KMS-11 (cell line): ENCODE measurements around the gene TNPO2.

Experiments used
- H2AFZ ChIP-seq: fragments of 200-600 bp; sonication (generic); 2 replicates; pipeline ENCODE4 v1.6.1; 2016; ENCODE audit warnings: antibody characterized with exemption, mixed run types, low read depth
- H3K27ac ChIP-seq: fragments of 200-600 bp; sonication (generic); 2 replicates; pipeline ENCODE4 v1.6.1; 2016; ENCODE audit warnings: mild to moderate bottlenecking, mixed run types
- H3K27me3 ChIP-seq: fragments of 200-600 bp; sonication (generic); 2 replicates; pipeline ENCODE4 v1.6.1; 2017; ENCODE audit warnings: mild to moderate bottlenecking, low read depth, mixed run types, moderate library complexity; ENCODE audit not compliant: insufficient read depth
- H3K36me3 ChIP-seq: fragments of 200-600 bp; sonication (generic); 2 replicates; pipeline ENCODE4 v1.6.1; 2017; ENCODE audit warnings: mild to moderate bottlenecking, mixed run types; ENCODE audit not compliant: insufficient read depth
- H3K4me1 ChIP-seq: fragments of 200-600 bp; sonication (generic); 2 replicates; pipeline ENCODE4 v1.6.1; 2016; ENCODE audit warnings: mild to moderate bottlenecking, low read depth, mixed run types; ENCODE audit not compliant: poor library complexity, severe bottlenecking
- H3K4me2 ChIP-seq: fragments of 200-600 bp; sonication (generic); 2 replicates; pipeline ENCODE4 v1.7.0; 2016; ENCODE audit warnings: mild to moderate bottlenecking, mixed run types
- H3K4me3 ChIP-seq: fragments of 200-600 bp; sonication (generic); IDR thresholded peaks from 2 replicates; pipeline ENCODE4 v1.6.1; 2017; ENCODE audit warnings: low read depth, low read length, mixed read lengths; ENCODE audit not compliant: insufficient read depth
- H3K79me2 ChIP-seq: fragments of 200-600 bp; sonication (generic); 2 replicates; pipeline ENCODE4 v1.6.1; 2016; ENCODE audit warnings: low read depth, mixed run types; ENCODE audit not compliant: insufficient read depth
- H3K9ac ChIP-seq: fragments of 200-600 bp; sonication (generic); 2 replicates; pipeline ENCODE4 v1.6.1; 2016; ENCODE audit warnings: mild to moderate bottlenecking, mixed run types
- H4K20me1 ChIP-seq: fragments of 200-600 bp; sonication (generic); 2 replicates; pipeline ENCODE4 v1.6.1; 2016; ENCODE audit warnings: mild to moderate bottlenecking, mixed run types; ENCODE audit not compliant: insufficient read depth
- TF ChIP-seq, protein P1 (sequence below): fragments of 200-600 bp; sonication (generic); conservative IDR thresholded peaks from 2 replicates; pipeline ENCODE4 v1.6.1; 2017; ENCODE audit warnings: low read depth, mild to moderate bottlenecking, antibody characterized with exemption, low read length, moderate library complexity, mixed read lengths

Gene TNPO2

DNA sequence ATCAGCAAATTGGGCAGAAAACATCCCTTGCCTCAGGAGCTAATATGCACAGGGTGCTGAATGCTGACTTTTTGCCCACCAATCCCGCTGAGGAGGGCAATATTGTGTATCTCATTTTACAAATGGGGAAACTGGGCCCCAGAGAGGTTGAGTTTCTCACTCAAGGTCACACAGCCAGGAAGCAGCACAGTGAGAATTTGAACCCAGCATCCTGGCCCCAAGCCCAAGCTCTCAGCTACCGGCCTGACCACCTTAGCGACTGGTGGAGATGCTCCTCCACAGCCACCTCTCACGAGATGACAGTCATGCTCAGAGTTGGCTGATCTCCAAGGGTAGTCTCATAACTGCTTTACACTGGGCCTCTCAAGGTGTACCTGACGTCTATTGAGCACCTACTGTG is 30.8 kb downstream of the TNPO2 start:
- Histone ChIP-seq H3K36me3 (no peaks in the 10 kb centered on the region), H3K27me3 (no peaks in the 10 kb centered on the region), H3K27ac (no peak overlapping the region), H3K4me3 (no peak overlapping the region), H2AFZ (no peak overlapping the region), H3K4me1 (peaks cover 22% of the 10 kb centered on the region), H3K9ac (no peak overlapping the region), H3K4me2 (no peak overlapping the region), H3K79me2 (no peaks in the 10 kb centered on the region), H4K20me1 (no peaks in the 10 kb centered on the region)
- TF ChIP-seq, protein P1, sequence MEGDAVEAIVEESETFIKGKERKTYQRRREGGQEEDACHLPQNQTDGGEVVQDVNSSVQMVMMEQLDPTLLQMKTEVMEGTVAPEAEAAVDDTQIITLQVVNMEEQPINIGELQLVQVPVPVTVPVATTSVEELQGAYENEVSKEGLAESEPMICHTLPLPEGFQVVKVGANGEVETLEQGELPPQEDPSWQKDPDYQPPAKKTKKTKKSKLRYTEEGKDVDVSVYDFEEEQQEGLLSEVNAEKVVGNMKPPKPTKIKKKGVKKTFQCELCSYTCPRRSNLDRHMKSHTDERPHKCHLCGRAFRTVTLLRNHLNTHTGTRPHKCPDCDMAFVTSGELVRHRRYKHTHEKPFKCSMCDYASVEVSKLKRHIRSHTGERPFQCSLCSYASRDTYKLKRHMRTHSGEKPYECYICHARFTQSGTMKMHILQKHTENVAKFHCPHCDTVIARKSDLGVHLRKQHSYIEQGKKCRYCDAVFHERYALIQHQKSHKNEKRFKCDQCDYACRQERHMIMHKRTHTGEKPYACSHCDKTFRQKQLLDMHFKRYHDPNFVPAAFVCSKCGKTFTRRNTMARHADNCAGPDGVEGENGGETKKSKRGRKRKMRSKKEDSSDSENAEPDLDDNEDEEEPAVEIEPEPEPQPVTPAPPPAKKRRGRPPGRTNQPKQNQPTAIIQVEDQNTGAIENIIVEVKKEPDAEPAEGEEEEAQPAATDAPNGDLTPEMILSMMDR, result no peak

DNA sequence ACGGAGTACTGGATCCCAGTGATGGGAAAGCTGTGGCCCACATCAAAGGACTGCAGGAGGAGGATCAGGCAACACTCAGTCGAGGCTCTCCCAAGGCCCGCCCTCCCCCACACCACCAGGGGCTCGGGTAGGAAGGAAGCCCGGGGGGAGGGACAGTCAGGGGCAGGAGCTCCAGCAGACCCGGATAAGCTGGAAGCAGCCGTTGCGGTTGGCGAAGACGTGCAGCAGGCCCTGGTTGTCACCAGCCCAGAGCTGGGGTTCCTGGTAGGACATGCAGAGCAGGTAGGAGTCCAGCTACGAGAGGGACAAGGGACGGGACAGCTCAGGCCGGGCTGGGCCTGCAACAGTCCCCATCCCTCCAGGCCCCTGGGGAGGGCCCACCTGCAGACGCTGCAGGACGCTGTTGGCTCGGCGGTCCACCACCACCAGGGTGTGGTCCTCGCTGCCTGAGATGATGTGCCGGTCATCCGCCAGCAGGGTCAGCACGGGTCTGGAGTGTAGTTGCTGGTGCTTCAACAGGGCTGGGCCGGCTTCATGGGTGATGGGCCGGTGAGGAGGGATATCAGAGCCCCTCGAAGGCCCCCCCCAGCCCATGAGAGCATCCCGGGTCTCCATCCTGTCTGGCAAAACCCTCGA is 34.0 kb downstream of the TNPO2 start:
- no peak overlapping the region for H3K9ac ChIP-seq
- no peak overlapping the region for H2AFZ ChIP-seq
- H3K4me1 ChIP-seq, result peaks cover under 1% of the 10 kb centered on the region
- H3K4me2 ChIP-seq, result no peak overlapping the region
- H3K27me3 ChIP-seq, result no peaks in the 10 kb centered on the region
- H3K36me3 ChIP-seq, result no peaks in the 10 kb centered on the region
- no peak overlapping the region for H3K4me3 ChIP-seq
- H4K20me1 ChIP-seq, result no peaks in the 10 kb centered on the region
- H3K27ac ChIP-seq, result no peak overlapping the region
- TF ChIP-seq, protein P1, result no peak
- no peaks in the 10 kb centered on the region for H3K79me2 ChIP-seq

DNA sequence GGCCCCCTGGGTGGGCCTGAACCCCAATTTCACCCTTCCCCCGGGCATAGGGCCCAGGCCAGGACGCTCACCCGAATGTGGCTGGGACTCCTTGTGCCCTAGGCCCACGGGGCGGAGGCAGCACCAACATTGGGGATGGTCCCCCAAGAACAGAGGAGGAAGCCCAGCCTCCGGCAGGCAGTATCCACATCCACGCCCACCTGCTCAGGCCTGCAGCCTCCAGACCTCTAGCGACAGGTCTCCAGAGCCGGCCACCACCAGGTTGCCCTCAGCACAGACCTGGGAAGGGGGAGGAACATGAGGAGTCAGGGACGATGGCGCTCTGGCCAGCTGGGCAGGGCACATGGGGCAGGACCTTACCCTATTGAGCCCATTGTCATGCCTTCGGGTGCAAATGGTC is 34.7 kb downstream of the TNPO2 start:
- Histone ChIP-seq H3K4me3 (no peak overlapping the region), H3K4me1 (no peaks in the 10 kb centered on the region)
- TF ChIP-seq, protein P1, result no peak

DNA sequence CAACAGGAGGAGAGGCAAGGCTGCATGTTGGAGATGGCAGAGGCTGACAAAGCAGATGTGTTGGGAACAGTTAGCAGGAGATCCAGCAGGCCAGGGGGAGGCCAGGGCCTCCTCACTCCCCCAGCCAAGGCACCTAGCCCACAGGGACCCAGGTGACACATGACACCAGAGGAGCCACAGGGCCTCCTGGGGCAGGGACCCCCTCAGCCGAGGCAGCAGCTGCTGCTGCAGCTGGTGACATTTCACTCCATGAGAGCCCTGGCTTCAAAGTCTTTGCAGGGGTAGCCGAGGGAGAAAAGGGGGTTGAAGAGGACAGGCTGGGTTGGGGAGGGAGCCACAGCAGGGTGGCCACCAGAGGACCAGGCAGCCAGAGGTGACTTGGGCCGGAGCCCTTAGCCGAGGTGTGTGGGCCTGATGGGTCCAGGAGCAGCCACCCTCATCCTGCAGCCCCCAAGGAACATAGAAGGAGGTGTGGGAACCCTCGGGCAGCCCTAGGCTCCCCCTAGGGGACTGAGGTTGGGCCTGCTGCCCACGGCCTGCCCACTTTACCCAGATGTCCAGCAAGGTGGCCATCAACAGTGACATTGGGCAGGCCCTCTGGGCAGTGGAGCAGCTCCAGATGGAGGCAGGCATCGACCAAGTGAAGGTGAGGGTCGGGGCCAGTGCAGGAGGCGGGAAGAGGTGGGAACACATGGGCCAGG is 36.1 kb downstream of the TNPO2 start, which contains the start of gene GNG14:
Gene GNG14 (plus strand): TSS at position 503 of the 701 bp plus-strand sequence. CDS start 51 bp downstream, at position 554.
- Histone ChIP-seq H4K20me1 (no peaks in the 10 kb centered on the region), H3K27ac (no peak within 1 kb of the TSS), H3K36me3 (no peaks in the 10 kb centered on the region), H3K9ac (no peak within 1 kb of the TSS), H3K4me1 (no peaks in the 10 kb centered on the region), H3K79me2 (no peaks in the 10 kb centered on the region), H3K27me3 (no peaks in the 10 kb centered on the region), H2AFZ (no peak within 1 kb of the TSS), H3K4me3 (no peak within 1 kb of the TSS), H3K4me2 (no peak within 1 kb of the TSS)
- TF ChIP-seq, protein P1, result no peak

More for the DNA sequence above, 34.7 kb downstream of the TNPO2 start:
- Histone ChIP-seq H3K9ac (no peak overlapping the region), H3K27ac (no peak overlapping the region), H2AFZ (no peak overlapping the region), H3K27me3 (no peaks in the 10 kb centered on the region), H3K4me2 (no peak overlapping the region), H3K36me3 (no peaks in the 10 kb centered on the region), H4K20me1 (no peaks in the 10 kb centered on the region), H3K79me2 (no peaks in the 10 kb centered on the region)
